ENCODE measurements around the gene ZBTB20.

The ZBTB20 gene

GRCh38 chr3:114401346-114401745, 745.7 kb downstream of the ZBTB20 start:
- no peaks in the 10 kb centered on the region for H3K36me3 ChIP-seq (replicated peaks; ENCODE audit: insufficient read depth, low read length)
- H3K4me2 ChIP-seq (ENCODE audit: low read depth, low read length), result no peak overlapping the region
- no peak overlapping the region for H3K4me3 ChIP-seq (ENCODE audit: low read length)
- no peaks in the 10 kb centered on the region for H3F3A ChIP-seq (ENCODE audit: insufficient read depth, low read length)
- H3K9me3 ChIP-seq (replicated peaks; ENCODE audit: insufficient read depth, low read length), result no peaks in the 10 kb centered on the region
- H3K27me3 ChIP-seq (replicated peaks; ENCODE audit: insufficient read depth, low read length), result no peaks in the 10 kb centered on the region
- no peaks in the 10 kb centered on the region for H3K9me2 ChIP-seq (replicated peaks; ENCODE audit: insufficient read depth, low read length)
- H2AFZ ChIP-seq (ENCODE audit: low read length), result no peak overlapping the region
- TF ChIP-seq CTCF (IDR thresholded peaks at IDR 0.05; ENCODE audit: low read length), result no peak
- no peak for TF ChIP-seq EZH2 (optimal IDR thresholded peaks at IDR 0.05; ENCODE audit: low read depth, low read length)
- no peak for TF ChIP-seq EZH2phosphoT487 (IDR thresholded peaks at IDR 0.05; ENCODE audit: low read length)
- no peak for DNase-seq
- no peaks in the 10 kb centered on the region for H4K20me1 ChIP-seq (ENCODE audit: insufficient read depth, low read length)
- H3K4me1 ChIP-seq (ENCODE audit: low read length), result no peaks in the 10 kb centered on the region
- H3K79me2 ChIP-seq (ENCODE audit: low read length), result no peaks in the 10 kb centered on the region
- H3K27ac ChIP-seq (ENCODE audit: low read length), result no peak overlapping the region
- no peak overlapping the region for H3K9ac ChIP-seq (ENCODE audit: low read length)

DNA sequence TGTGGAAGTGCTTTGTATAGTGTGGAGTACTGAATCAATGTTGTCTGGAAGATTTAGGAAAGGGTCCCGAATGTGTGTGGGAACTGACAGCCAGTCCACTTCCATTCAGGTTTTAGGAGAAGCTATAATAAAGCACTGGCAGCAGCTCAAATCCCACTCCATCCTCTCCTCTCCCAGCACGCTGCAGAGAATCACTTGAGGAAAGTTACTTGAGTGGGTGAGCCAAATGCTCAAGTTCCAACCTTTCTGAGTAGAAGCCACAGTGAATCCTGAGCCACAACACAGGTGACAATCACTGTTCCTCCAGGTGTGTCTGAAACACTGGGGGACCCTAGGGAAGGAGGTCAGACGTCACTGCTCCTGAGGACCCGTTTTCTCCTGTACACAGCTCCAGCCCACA, 746.7 kb downstream of the ZBTB20 start:
- H3K9me3 ChIP-seq (replicated peaks; ENCODE audit: insufficient read depth, low read length), result no peaks in the 10 kb centered on the region
- no peaks in the 10 kb centered on the region for H3K9me2 ChIP-seq (replicated peaks; ENCODE audit: insufficient read depth, low read length)
- no peaks in the 10 kb centered on the region for H3K36me3 ChIP-seq (replicated peaks; ENCODE audit: insufficient read depth, low read length)
- no peak overlapping the region for H3K9ac ChIP-seq (ENCODE audit: low read length)
- no peak for DNase-seq
- no peak overlapping the region for H3K4me2 ChIP-seq (ENCODE audit: low read depth, low read length)
- no peak overlapping the region for H3K27ac ChIP-seq (ENCODE audit: low read length)
- H2AFZ ChIP-seq (ENCODE audit: low read length), result no peak overlapping the region
- no peaks in the 10 kb centered on the region for H3K4me1 ChIP-seq (ENCODE audit: low read length)
- no peaks in the 10 kb centered on the region for H3F3A ChIP-seq (ENCODE audit: insufficient read depth, low read length)
- H3K27me3 ChIP-seq (replicated peaks; ENCODE audit: insufficient read depth, low read length), result no peaks in the 10 kb centered on the region
- H3K79me2 ChIP-seq (ENCODE audit: low read length), result no peaks in the 10 kb centered on the region
- no peak overlapping the region for H3K4me3 ChIP-seq (ENCODE audit: low read length)
- no peaks in the 10 kb centered on the region for H4K20me1 ChIP-seq (ENCODE audit: insufficient read depth, low read length)
- TF ChIP-seq EZH2phosphoT487 (IDR thresholded peaks at IDR 0.05; ENCODE audit: low read length) (no peak), EZH2 (optimal IDR thresholded peaks at IDR 0.05; ENCODE audit: low read depth, low read length) (no peak), CTCF (IDR thresholded peaks at IDR 0.05; ENCODE audit: low read length) (no peak)

DNA sequence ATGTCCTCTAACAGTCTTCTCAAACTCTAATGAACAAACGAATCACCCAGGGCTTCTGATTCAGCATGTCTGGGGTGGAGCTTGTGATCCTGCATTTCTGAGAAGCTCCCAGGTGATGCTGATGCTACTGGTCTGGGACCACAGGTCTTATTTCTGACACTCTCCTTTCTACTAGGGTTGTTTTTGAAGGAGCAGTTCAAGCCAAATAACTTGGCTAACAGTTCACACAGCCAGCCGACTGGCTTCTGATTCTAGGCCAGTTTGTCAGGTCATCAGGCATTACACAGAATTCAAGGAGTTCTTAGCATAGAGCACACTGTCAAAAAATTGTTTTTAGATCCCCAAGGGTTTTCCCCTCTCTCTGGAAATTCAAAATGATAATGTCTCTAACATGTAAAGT, 752.5 kb downstream of the ZBTB20 start:
- no peak overlapping the region for H3K27ac ChIP-seq (ENCODE audit: low read length)

More for the DNA sequence above, 752.5 kb downstream of the ZBTB20 start:
- no peak for DNase-seq
- Histone ChIP-seq H3K27me3 (replicated peaks; ENCODE audit: insufficient read depth, low read length) (no peaks in the 10 kb centered on the region), H3K9me2 (replicated peaks; ENCODE audit: insufficient read depth, low read length) (no peaks in the 10 kb centered on the region), H3F3A (ENCODE audit: insufficient read depth, low read length) (no peaks in the 10 kb centered on the region), H3K36me3 (replicated peaks; ENCODE audit: insufficient read depth, low read length) (no peaks in the 10 kb centered on the region), H3K4me2 (ENCODE audit: low read depth, low read length) (no peak overlapping the region), H3K9me3 (replicated peaks; ENCODE audit: insufficient read depth, low read length) (no peaks in the 10 kb centered on the region), H3K4me3 (ENCODE audit: low read length) (no peak overlapping the region), H2AFZ (ENCODE audit: low read length) (no peak overlapping the region), H3K9ac (ENCODE audit: low read length) (no peak overlapping the region), H4K20me1 (ENCODE audit: insufficient read depth, low read length) (no peaks in the 10 kb centered on the region), H3K79me2 (ENCODE audit: low read length) (no peaks in the 10 kb centered on the region), H3K4me1 (ENCODE audit: low read length) (no peaks in the 10 kb centered on the region)
- no peak for TF ChIP-seq EZH2phosphoT487 (IDR thresholded peaks at IDR 0.05; ENCODE audit: low read length)
- no peak for TF ChIP-seq CTCF (IDR thresholded peaks at IDR 0.05; ENCODE audit: low read length)
- TF ChIP-seq EZH2 (optimal IDR thresholded peaks at IDR 0.05; ENCODE audit: low read depth, low read length), result no peak

Measured in MM.1S (cell line).